Prostate gland (tissue), 2 donors: Measurements from ENCODE around the gene CAMTA2.

Experiments used
- CTCF ChIP-seq, 4 experiments: fragments of 200-600 bp in 2 of 4; fragments of 450-650 bp in 2 of 4; sonication (generic) in 2 of 4; IDR thresholded peaks; 1 replicate in 3 of 4; 2 replicates in 1 of 4; pipeline ENCODE4 v1.5.1; 2016 to 2019; ENCODE audit warnings: antibody characterized with exemption in 4 of 4, mild to moderate bottlenecking in 2 of 4, moderate library complexity in 2 of 4
- POLR2A ChIP-seq: fragments of 450-650 bp; IDR thresholded peaks from one replicate; pipeline ENCODE4 v1.6.1; 2016; ENCODE audit warnings: antibody characterized with exemption, mild to moderate bottlenecking
- POLR2AphosphoS5 ChIP-seq: sonication (generic); formaldehyde crosslinking; IDR thresholded peaks from one replicate; pipeline ENCODE4 v1.6.1; 2017; ENCODE audit warnings: antibody characterized with exemption

- TF ChIP-seq POLR2A: no peak
- TF ChIP-seq CTCF (IDR thresholded peaks at IDR 0.05): no peak
- no peak for TF ChIP-seq POLR2AphosphoS5
Observed at GRCh38 chr17:4938069-4938491, 49.4 kb downstream of the CAMTA2 start.
